AG04449 (cell line): ENCODE results near the gene CRY2.
"Not testable (repeated sequence)": the region's sequence is repeated elsewhere in the genome, so short reads cannot be mapped to it uniquely, and the experiment has no call there.

ENCODE experiments used
- CTCF ChIA-PET: fragments of 350-600 bp; formaldehyde crosslinking; extraction: SDS; loops from one replicate; lab custom pipeline; 2021; ENCODE audit warnings: antibody characterized with exemption; lab: Yijun Ruan, JAX
- POLR2A ChIA-PET: fragments of 400-600, 350-600 bp; formaldehyde crosslinking; extraction: SDS; loops from one replicate; lab custom pipeline; 2020; ENCODE audit warnings: antibody characterized with exemption, inconsistent platforms; lab: Yijun Ruan, JAX
- DNase-seq: peaks from one replicate; pipeline ENCODE4 v3.0.0-alpha.2; 2010; ENCODE audit warnings: low read depth, low spot score
- H3K4me3 ChIP-seq: 2 replicates; pipeline ENCODE4 v1.5.1; 2011; ENCODE audit warnings: low read depth, mild to moderate bottlenecking, control low read depth, low read length
- CTCF ChIP-seq: IDR thresholded peaks from one replicate; pipeline ENCODE4 v1.5.1; 2011; ENCODE audit warnings: mild to moderate bottlenecking, moderate library complexity, low read length, control low read depth, inconsistent platforms; ENCODE audit not compliant: insufficient read depth; ENCODE audit errors: missing control alignments

Gene CRY2

GRCh38 chr11:45816614-45817013 lies 30.7 kb upstream of the CRY2 start:
- POLR2A ChIA-PET: no interaction called here
- CTCF ChIA-PET: interaction anchor here (1.0 to 1.5 kb wide), 4 partner anchors 11 to 26 kb away, joined by 3 to 9 read pairs (median 6); partner anchors contain the start of gene SLC35C1
- H3K4me3 ChIP-seq: no peak overlapping the region
- no peak for TF ChIP-seq CTCF
- no peak for DNase-seq

- no peak for TF ChIP-seq CTCF
- no peak overlapping the region for H3K4me3 ChIP-seq
- ChIA-PET POLR2A (no interaction called here), CTCF (interaction anchor here (0.9 to 1.5 kb wide), 3 partner anchors 13 to 26 kb away, joined by 3 to 9 read pairs (median 3); no protein-coding TSS in a partner anchor)
- no peak for DNase-seq
Observed at GRCh38 chr11:45817191-45817590, 30.1 kb upstream of the CRY2 start.

GRCh38 chr11:45818961-45819605 lies 28.2 kb upstream of the CRY2 start:
- no peak for TF ChIP-seq CTCF
- CTCF ChIA-PET: interaction anchor here (1.3 to 1.8 kb wide), 2 partner anchors 23 to 28 kb away, joined by 5 to 10 read pairs; partner anchors contain the start of gene CRY2
- POLR2A ChIA-PET: no interaction called here
- no peak overlapping the region for H3K4me3 ChIP-seq
- no peak for DNase-seq

- CTCF ChIA-PET: interaction anchor here (1.3 to 1.8 kb wide), 2 partner anchors 22 to 26 kb away, joined by 5 to 10 read pairs; partner anchors contain the start of gene CRY2
- no peak overlapping the region for H3K4me3 ChIP-seq
- no peak for DNase-seq
- no peak for TF ChIP-seq CTCF
- POLR2A ChIA-PET: no interaction called here
Observed at GRCh38 chr11:45820211-45820857, 26.9 kb upstream of the CRY2 start.

GRCh38 chr11:45826492-45826891 lies 20.8 kb upstream of the CRY2 start:
- not testable (repeated sequence) for DNase-seq

GRCh38 chr11:45827123-45827522 lies 20.2 kb upstream of the CRY2 start:
- ChIA-PET POLR2A (no interaction called here), CTCF (interaction anchor here (1.4 kb wide), 1 partner anchor 17 kb away, joined by 3 read pairs; no protein-coding TSS in a partner anchor)
- DNase-seq: no peak

More at GRCh38 chr11:45826492-45826891, 20.8 kb upstream of the CRY2 start:
- H3K4me3 ChIP-seq, POLR2A ChIA-PET: not testable (repeated sequence)
- CTCF ChIA-PET: interaction anchor here (1.4 kb wide), 1 partner anchor 18 kb away, joined by 3 read pairs; no protein-coding TSS in a partner anchor

More at GRCh38 chr11:45827123-45827522, 20.2 kb upstream of the CRY2 start:
- no peak for TF ChIP-seq CTCF
- H3K4me3 ChIP-seq: no peak overlapping the region
